NCI-H146 treated with DMSO at 0.1 percent for 48 hours (cell line): Measurements from ENCODE around the gene TAS2R40.
A peak's percentile ranks its signal among the peaks of the same experiment; 100 is the strongest.
"Not testable (repeated sequence)": the region's sequence is repeated elsewhere in the genome, so short reads cannot be mapped to it uniquely, and the experiment has no call there.

Source experiments
- DNase-seq: peaks from one replicate; lab custom pipeline; 2025; ENCODE audit not compliant: unreplicated experiment; lab: John Stamatoyannopoulos, UW

Gene TAS2R40

GRCh38 chr7:143221737-143222136 lies at the start of gene TAS2R40:
Gene TAS2R40 (plus strand): TSS chr7:143222037. CDS start chr7:143222079, 42 bp downstream.
- DNase-seq = no peak

- DNase-seq = no peak
Measured at GRCh38 chr7:143172354-143172753, 49.5 kb upstream of the TAS2R40 start.

- no peak for DNase-seq
Measured at GRCh38 chr7:143176128-143176527, 45.7 kb upstream of the TAS2R40 start.

- DNase-seq = no peak
Measured at GRCh38 chr7:143177374-143178119, 44.3 kb upstream of the TAS2R40 start.

- DNase-seq = not testable (repeated sequence)
Measured at GRCh38 chr7:143180771-143181170, 41.1 kb upstream of the TAS2R40 start.

GRCh38 chr7:143181349-143181748 lies 40.5 kb upstream of the TAS2R40 start:
- DNase-seq = no peak

- DNase-seq = no peak
Measured at GRCh38 chr7:143183024-143183423, 38.8 kb upstream of the TAS2R40 start, which contains the start of gene TAS2R39. Gene TAS2R39 (plus strand): TSS chr7:143183419. CDS start chr7:143183419, 0 bp downstream.

GRCh38 chr7:143185551-143185950 lies 36.3 kb upstream of the TAS2R40 start:
- no peak for DNase-seq

- DNase-seq = no peak
Measured at GRCh38 chr7:143188994-143189393, 32.8 kb upstream of the TAS2R40 start.

- no peak for DNase-seq
Measured at GRCh38 chr7:143193880-143194279, 28.0 kb upstream of the TAS2R40 start.

- DNase-seq = no peak
Measured at GRCh38 chr7:143199040-143199439, 22.8 kb upstream of the TAS2R40 start.

- DNase-seq = no peak
Measured at GRCh38 chr7:143202161-143202560, 19.7 kb upstream of the TAS2R40 start.

GRCh38 chr7:143203386-143203785 lies 18.5 kb upstream of the TAS2R40 start:
- no peak for DNase-seq

- no peak for DNase-seq
Measured at GRCh38 chr7:143205560-143206293, 16.1 kb upstream of the TAS2R40 start.

GRCh38 chr7:143210541-143210940 lies 11.3 kb upstream of the TAS2R40 start:
- DNase-seq = no peak

GRCh38 chr7:143213478-143213877 lies 8.4 kb upstream of the TAS2R40 start:
- DNase-seq = not testable (repeated sequence)

- DNase-seq = peak; percentile 62
Measured at GRCh38 chr7:143214789-143215679, 6.8 kb upstream of the TAS2R40 start.

- DNase-seq = no peak
Measured at GRCh38 chr7:143216151-143216550, 5.7 kb upstream of the TAS2R40 start.

GRCh38 chr7:143216686-143217085 lies 5.2 kb upstream of the TAS2R40 start:
- DNase-seq = no peak

GRCh38 chr7:143217806-143218205 lies 4.0 kb upstream of the TAS2R40 start:
- DNase-seq = no peak

- DNase-seq = no peak
Measured at GRCh38 chr7:143221286-143221685, 551 bp upstream of the TAS2R40 start.
